A673 (cell line): Measurements from ENCODE around the gene INCENP. TPM values are rescaled to one million over a fixed set of nuclear protein-coding genes. Genes with fewer than 3 reads are reported as not detected.

Experiments used
- BruUV-seq: library from RNA; stranded (reverse); fragments of 400-500 nt; replicated peaks from 2 replicates; lab custom pipeline; 2021; lab: Mats Ljungman, UMichigan
- CTCF ChIA-PET: fragments of 300-600 bp; sonication (Branson Sonifier 250); formaldehyde crosslinking; loops from one replicate; lab custom pipeline; 2022; ENCODE audit warnings: antibody characterized with exemption; lab: Charles Lee
- POLR2A ChIA-PET: fragments of 300-600 bp; sonication (Branson Sonifier 250); formaldehyde crosslinking; loops from one replicate; lab custom pipeline; 2022; ENCODE audit warnings: antibody characterized with exemption; ENCODE audit not compliant: low non-redundant PET; lab: Charles Lee
- DNase-seq: peaks from one replicate; pipeline ENCODE4 v3.0.0-alpha.2; 2015; ENCODE audit warnings: low spot score
- H3K27ac ChIP-seq: fragments of 200-600 bp; sonication (generic); 2 replicates; pipeline ENCODE4 v1.5.1; 2016; ENCODE audit warnings: mixed run types, low read depth, mild to moderate bottlenecking, mixed read lengths, antibody characterized with exemption, low read length; ENCODE audit not compliant: poor library complexity, severe bottlenecking
- H3K27me3 ChIP-seq: fragments of 200-600 bp; sonication (generic); replicated peaks from 2 replicates; pipeline ENCODE4 v1.6.1; 2017; ENCODE audit warnings: mixed run types, low read depth, mild to moderate bottlenecking, mixed read lengths, antibody characterized with exemption, low read length; ENCODE audit not compliant: insufficient read depth, poor library complexity
- H3K36me3 ChIP-seq: fragments of 200-600 bp; sonication (generic); 2 replicates; pipeline ENCODE4 v1.6.1; 2016; ENCODE audit warnings: mixed run types, mild to moderate bottlenecking, mixed read lengths, antibody characterized with exemption, low read length; ENCODE audit not compliant: insufficient read depth, poor library complexity, severe bottlenecking
- H3K4me1 ChIP-seq: fragments of 200-600 bp; sonication (generic); 2 replicates; pipeline ENCODE4 v1.6.1; 2017; ENCODE audit warnings: mixed run types, mild to moderate bottlenecking, mixed read lengths, antibody characterized with exemption, low read length; ENCODE audit not compliant: insufficient read depth, poor library complexity, severe bottlenecking
- H3K4me3 ChIP-seq: fragments of 200-600 bp; sonication (generic); 2 replicates; pipeline ENCODE4 v1.5.1; 2016; ENCODE audit warnings: low read depth, mixed run types, mild to moderate bottlenecking, mixed read lengths, low read length; ENCODE audit not compliant: poor library complexity, severe bottlenecking
- H3K9me3 ChIP-seq: fragments of 200-600 bp; sonication (generic); 2 replicates; pipeline ENCODE4 v1.6.1; 2016; ENCODE audit warnings: mixed run types, low read depth, mild to moderate bottlenecking, mixed read lengths, antibody characterized with exemption, low read length; ENCODE audit not compliant: poor library complexity, severe bottlenecking
- EZH2 ChIP-seq: fragments of 200-600 bp; sonication (generic); IDR thresholded peaks from 2 replicates; pipeline ENCODE4 v1.6.1; 2017; ENCODE audit warnings: borderline replicate concordance, low read depth, mild to moderate bottlenecking, mixed read lengths, antibody characterized with exemption, low read length; ENCODE audit not compliant: poor library complexity, severe bottlenecking
- intact Hi-C: fragments of 100-400 bp; cut with micrococcal nuclease; formaldehyde crosslinking; loops from one replicate; pipeline ENCODE4 v1.10.0; 2022; ENCODE audit not compliant: unreplicated experiment
- total RNA-seq: library from RNA; stranded (reverse); gene quantifications from 2 replicates; pipeline ENCODE4 v1.2.3, GENCODE V29; 2021
- TF ChIP-seq, protein P1 (sequence below): fragments of 300-800, 200-600 bp; sonication (generic); conservative IDR thresholded peaks from 2 replicates; pipeline ENCODE4 v1.5.1; 2017; ENCODE audit warnings: low read depth, mild to moderate bottlenecking, antibody characterized with exemption, low read length, moderate library complexity, mixed read lengths

INCENP gene
- total RNA-seq, 1 experiment from 2014 or later = 233 TPM

DNA sequence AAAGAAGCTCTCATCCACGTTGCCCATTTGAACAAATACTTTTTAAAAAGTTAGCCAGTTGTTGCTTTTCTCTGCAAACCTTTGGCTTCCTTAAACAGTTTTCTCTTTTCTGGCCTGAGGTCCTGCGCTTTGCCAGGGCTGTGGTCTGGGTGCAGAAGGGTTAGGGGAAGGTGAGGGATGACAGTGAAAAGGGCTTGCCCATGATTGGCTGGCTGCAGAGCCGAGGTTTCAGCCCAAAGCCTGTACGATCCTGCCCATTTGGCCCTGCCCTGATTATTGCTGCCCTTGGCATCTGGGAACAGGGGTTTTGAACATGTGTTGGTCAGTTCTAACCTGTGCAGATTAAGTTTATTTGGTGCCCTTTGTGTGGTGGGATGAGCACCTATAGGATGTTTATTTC, 1.5 kb downstream of the INCENP start:
- no TSS peak for BruUV-seq
- POLR2A ChIA-PET = no interaction called here

GRCh38 chr11:62125881-62126280, 2.1 kb downstream of the INCENP start:
- BruUV-seq = no TSS peak
- H3K36me3 ChIP-seq = peaks cover 47% of the 10 kb centered on the region
- intact Hi-C loops = no loop called here

More for the DNA sequence above, 1.5 kb downstream of the INCENP start:
- TF ChIP-seq EZH2 = no peak
- TF ChIP-seq, protein P1, sequence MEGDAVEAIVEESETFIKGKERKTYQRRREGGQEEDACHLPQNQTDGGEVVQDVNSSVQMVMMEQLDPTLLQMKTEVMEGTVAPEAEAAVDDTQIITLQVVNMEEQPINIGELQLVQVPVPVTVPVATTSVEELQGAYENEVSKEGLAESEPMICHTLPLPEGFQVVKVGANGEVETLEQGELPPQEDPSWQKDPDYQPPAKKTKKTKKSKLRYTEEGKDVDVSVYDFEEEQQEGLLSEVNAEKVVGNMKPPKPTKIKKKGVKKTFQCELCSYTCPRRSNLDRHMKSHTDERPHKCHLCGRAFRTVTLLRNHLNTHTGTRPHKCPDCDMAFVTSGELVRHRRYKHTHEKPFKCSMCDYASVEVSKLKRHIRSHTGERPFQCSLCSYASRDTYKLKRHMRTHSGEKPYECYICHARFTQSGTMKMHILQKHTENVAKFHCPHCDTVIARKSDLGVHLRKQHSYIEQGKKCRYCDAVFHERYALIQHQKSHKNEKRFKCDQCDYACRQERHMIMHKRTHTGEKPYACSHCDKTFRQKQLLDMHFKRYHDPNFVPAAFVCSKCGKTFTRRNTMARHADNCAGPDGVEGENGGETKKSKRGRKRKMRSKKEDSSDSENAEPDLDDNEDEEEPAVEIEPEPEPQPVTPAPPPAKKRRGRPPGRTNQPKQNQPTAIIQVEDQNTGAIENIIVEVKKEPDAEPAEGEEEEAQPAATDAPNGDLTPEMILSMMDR = no peak
- no peak for DNase-seq
- CTCF ChIA-PET = interaction anchor here (0.7 to 2.1 kb wide), 2 partner anchors 18 to 679 kb away, joined by 6 to 8 read pairs; no protein-coding TSS in a partner anchor
- Histone ChIP-seq H3K9me3 (no peaks in the 10 kb centered on the region), H3K36me3 (peaks cover 41% of the 10 kb centered on the region), H3K4me3 (peak overlapping the region; percentile 86), H3K27me3 (no peaks in the 10 kb centered on the region), H3K27ac (peak overlapping the region; percentile 89), H3K4me1 (peaks cover 10% of the 10 kb centered on the region)
- intact Hi-C loops = no loop called here

GRCh38 chr11:62127426-62127825, 3.6 kb downstream of the INCENP start:
- ChIA-PET POLR2A (no interaction called here), CTCF (no interaction called here)
- H3K9me3 ChIP-seq = no peaks in the 10 kb centered on the region
- DNase-seq = no peak
- intact Hi-C loops = no loop called here
- BruUV-seq = no TSS peak
- peaks cover 62% of the 10 kb centered on the region for H3K36me3 ChIP-seq
- H3K27ac ChIP-seq = peak overlapping the region; percentile 0
- no peaks in the 10 kb centered on the region for H3K27me3 ChIP-seq
- no peak overlapping the region for H3K4me3 ChIP-seq
- peaks cover 10% of the 10 kb centered on the region for H3K4me1 ChIP-seq
- TF ChIP-seq, protein P1 = no peak
- no peak for TF ChIP-seq EZH2

More at GRCh38 chr11:62125881-62126280, 2.1 kb downstream of the INCENP start:
- no peaks in the 10 kb centered on the region for H3K27me3 ChIP-seq
- no peak for DNase-seq
- no peak for TF ChIP-seq EZH2
- TF ChIP-seq, protein P1 = no peak
- H3K27ac ChIP-seq = peak overlapping the region; percentile 55
- H3K9me3 ChIP-seq = no peaks in the 10 kb centered on the region
- peaks cover 10% of the 10 kb centered on the region for H3K4me1 ChIP-seq
- CTCF ChIA-PET = interaction anchor here (0.7 kb wide), 1 partner anchor 680 kb away, joined by 6 read pairs; no protein-coding TSS in a partner anchor
- POLR2A ChIA-PET = no interaction called here
- peak overlapping the region; percentile 86 for H3K4me3 ChIP-seq
